ENCODE measurements around the gene FAM118B. TPM values are rescaled to one million over a fixed set of nuclear protein-coding genes. Genes with fewer than 3 reads are reported as not detected.

The FAM118B gene
- total and polyA plus RNA-seq, 2 of the 8 experiments (the other 6 are each of a cell fraction or from before 2014, with no cell fraction given), result 25.3 to 48.3 TPM

DNA sequence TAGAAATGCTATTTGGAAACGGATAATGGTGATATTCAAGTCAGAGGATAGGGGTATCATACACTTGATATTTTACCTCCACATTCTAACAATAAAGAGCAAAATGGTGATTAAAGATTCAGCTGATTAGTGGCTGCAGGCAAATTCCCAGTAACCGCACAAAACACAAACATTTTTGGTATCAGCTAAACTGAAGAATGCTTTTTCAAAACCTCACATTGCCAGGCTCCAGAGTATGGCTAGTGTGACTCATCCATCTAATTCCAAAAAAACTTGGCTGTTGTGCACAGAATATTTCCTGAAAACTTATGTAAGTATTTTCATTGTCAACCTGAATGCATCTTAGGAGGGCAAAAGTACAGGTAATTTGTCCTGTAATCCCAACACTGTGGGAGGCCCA lies 46.2 kb downstream of the FAM118B start:
- Histone ChIP-seq H4K20me1 (replicated peaks in 1 of 2; ENCODE audit: control insufficient read depth in 1 of 2, insufficient read depth in 2 of 2, low read length in 2 of 2) (peaks cover 0 to 3% of the 10 kb centered on the region in 2 experiments), H3K79me2 (ENCODE audit: control insufficient read depth in 1 of 2, insufficient read depth in 2 of 2, low read length in 2 of 2) (no peaks in the 10 kb centered on the region), H2BK12ac (ENCODE audit: low read depth, low read length) (no peak overlapping the region), H3K4me1 (replicated peaks in 1 of 4; ENCODE audit: control insufficient read depth in 3 of 4, insufficient read depth in 4 of 4, low read length in 3 of 4) (no peaks in the 10 kb centered on the region), H4K8ac (ENCODE audit: extremely low read depth, insufficient read depth, low read length) (no peak overlapping the region), H2BK15ac (ENCODE audit: low read length) (no peak overlapping the region), H3K56ac (replicated peaks; ENCODE audit: insufficient read length, low read depth, low read length) (no peak overlapping the region), H3K4ac (replicated peaks; ENCODE audit: insufficient read length, low read depth, low read length) (no peak overlapping the region), H2AFZ (ENCODE audit: low read length) (no peak overlapping the region), H2AK5ac (ENCODE audit: low read depth, low read length) (no peak overlapping the region), H3K36me3 (ENCODE audit: control insufficient read depth in 2 of 4, insufficient read depth in 4 of 4, low read length in 3 of 4) (peaks cover 7 to 50% (median 33%) of the 10 kb centered on the region in 4 experiments), H2BK5ac (ENCODE audit: low read depth, low read length) (no peak overlapping the region), H3K4me2 (ENCODE audit: insufficient read depth in 1 of 2, low read depth in 2 of 2, low read length in 2 of 2) (no peak overlapping the region), H3K79me1 (ENCODE audit: low read depth, low read length) (no peaks in the 10 kb centered on the region), H3K23ac (ENCODE audit: insufficient read length) (no peak overlapping the region), H4K91ac (replicated peaks; ENCODE audit: insufficient read length, low read length) (no peak overlapping the region), H3K4me3 (ENCODE audit: extremely low read depth in 1 of 4, insufficient read depth in 2 of 4, low read depth in 3 of 4, low read length in 4 of 4) (no peak overlapping the region), H3K18ac (ENCODE audit: extremely low read depth, low read length) (no peak overlapping the region), H3K9me3 (ENCODE audit: insufficient read depth in 2 of 2, low read depth in 1 of 2, low read length in 1 of 2) (no peaks in the 10 kb centered on the region), H2BK20ac (ENCODE audit: low read length) (no peak overlapping the region), H2BK120ac (replicated peaks; ENCODE audit: low read depth, low read length) (no peak overlapping the region), H4K5ac (ENCODE audit: insufficient read length, low read depth, low read length) (no peak overlapping the region), H3K27ac (ENCODE audit: low read depth, low read length) (no peak overlapping the region), H3K27me3 (replicated peaks in 1 of 4; ENCODE audit: control insufficient read depth in 3 of 4, extremely low read depth in 1 of 4, insufficient read depth in 3 of 4, low read length in 3 of 4) (no peaks in the 10 kb centered on the region), H3K9ac (replicated peaks in 1 of 4; ENCODE audit: extremely low read depth in 1 of 4, low read depth in 3 of 4, low read length in 3 of 4) (no peak overlapping the region), H3K14ac (ENCODE audit: insufficient read length) (no peak overlapping the region), H3K23me2 (ENCODE audit: low read depth, low read length) (no peaks in the 10 kb centered on the region)
- TF ChIP-seq NRF1 (IDR thresholded peaks at IDR 0.05; ENCODE audit: low read depth, low read length), result no peak
- TF ChIP-seq POU5F1 (IDR thresholded peaks at IDR 0.05; ENCODE audit: low read depth, low read length), result no peak
- WGBS, 2 experiments (ENCODE audit: extremely low coverage in 1 of 2, insufficient coverage in 1 of 2, insufficient read length in 1 of 2, insufficient replicate concordance in 2 of 2, low coverage in 1 of 2, low lambda C conversion rate in 2 of 2, missing lambda C conversion rate in 1 of 2), result 92% methylated on average over 2 of the region's 2 CpGs; no CpG with 5 or more reads in 1 of the 2 experiments
- FAIRE-seq (no peak), DNase-seq (ENCODE audit: low read depth in 1 of 2, low spot score in 2 of 2) (no peak)
- CTCF ChIA-PET (ENCODE audit: partially characterized antibody), result no interaction called here
- POLR2A ChIA-PET (ENCODE audit: partially characterized antibody), result interaction anchor here (1.6 kb wide), 1 partner anchor 10 kb away, joined by 5 read pairs; no protein-coding TSS in a partner anchor
